GM12878 (cell line): ENCODE data around the gene LAMB4. TPM values are rescaled to one million over a fixed set of nuclear protein-coding genes. Genes with fewer than 3 reads are reported as not detected.

Source experiments
- ATAC-seq: fragments of 200-7000 bp; cut with Tn5 transposase; 3 replicates; pipeline ENCODE4 v1.9.1; 2020; ENCODE audit warnings: mild to moderate bottlenecking, moderate library complexity
- BruUV-seq: library from RNA; stranded (reverse); fragments of 400-500 nt; replicated peaks from 2 replicates; lab custom pipeline; 2021; lab: Mats Ljungman, UMichigan
- CTCF ChIA-PET: fragments of 300-600 bp; sonication (Branson Sonifier 250); formaldehyde crosslinking; extraction: SDS; loops from one replicate; lab custom pipeline; 2021; ENCODE audit warnings: inconsistent platforms; lab: Yijun Ruan, JAX
- POLR2A ChIA-PET: fragments of 350-600 bp; formaldehyde crosslinking; extraction: SDS; loops from one replicate; lab custom pipeline; 2021; ENCODE audit warnings: inconsistent platforms; lab: Charles Lee
- RAD21 ChIA-PET: fragments of 300-600 bp; sonication (Branson Sonifier 250); formaldehyde crosslinking; loops from one replicate; lab custom pipeline; 2023; ENCODE audit warnings: antibody characterized with exemption; ENCODE audit not compliant: unreplicated experiment; lab: Charles Lee
- SMC1A ChIA-PET: fragments of 300-600 bp; sonication (Branson Sonifier 250); formaldehyde crosslinking; loops from one replicate; lab custom pipeline; 2023; ENCODE audit not compliant: unreplicated experiment, uncharacterized antibody; lab: Charles Lee
- DNase-seq: peaks from one replicate; pipeline ENCODE4 v3.0.0-alpha.2; 2011; ENCODE audit warnings: low read depth, low spot score
- FAIRE-seq: peaks from 3 replicates; lab custom pipeline; 2011; peaks lifted over from hg19 to GRCh38; lab: Jason Lieb, UNC
- H2AFZ ChIP-seq: 2 replicates; pipeline ENCODE4 v1.6.0; 2011; ENCODE audit warnings: low read depth, low read length, control low read depth; ENCODE audit not compliant: control insufficient read depth
- H3K27ac ChIP-seq: 2 replicates; pipeline ENCODE4 v1.5.1; 2011; ENCODE audit warnings: control low read depth; ENCODE audit not compliant: control insufficient read depth, insufficient read depth
- H3K27me3 ChIP-seq, 2 experiments: replicated peaks in 1 of 2; 2 replicates each; pipeline versions ENCODE4 v1.6.0 to v1.6.1; 2011; ENCODE audit warnings: low read length in 1 of 2; ENCODE audit not compliant: control insufficient read depth in 2 of 2, insufficient read depth in 2 of 2
- H3K36me3 ChIP-seq, 2 experiments: 2 replicates each; pipeline ENCODE4 v1.5.1; 2011; ENCODE audit warnings: low read length in 1 of 2; ENCODE audit not compliant: control insufficient read depth in 2 of 2, insufficient read depth in 2 of 2
- H3K4me1 ChIP-seq: 2 replicates; pipeline ENCODE4 v1.6.1; 2011; ENCODE audit warnings: mild to moderate bottlenecking, low read length, moderate library complexity, mixed read lengths; ENCODE audit not compliant: control insufficient read depth, insufficient read depth
- H3K4me2 ChIP-seq: 2 replicates; pipeline ENCODE4 v1.6.0; 2011; ENCODE audit warnings: control low read depth; ENCODE audit not compliant: control insufficient read depth, insufficient read depth
- H3K4me3 ChIP-seq: fragments of 200-600 bp; sonication (generic); 2 replicates; pipeline ENCODE4 v1.5.1; 2016
- H3K79me2 ChIP-seq: 2 replicates; pipeline ENCODE4 v1.6.0; 2011; ENCODE audit warnings: low read length; ENCODE audit not compliant: control insufficient read depth, insufficient read depth
- H3K9ac ChIP-seq: 2 replicates; pipeline ENCODE4 v1.8.0; 2011; ENCODE audit warnings: low read length, control low read depth, mixed read lengths; ENCODE audit not compliant: control insufficient read depth, insufficient read depth
- H3K9me3 ChIP-seq: replicated peaks from 3 replicates; pipeline ENCODE4 v1.5.1; 2011; ENCODE audit warnings: mild to moderate bottlenecking, low read length; ENCODE audit not compliant: control insufficient read depth, insufficient read depth
- H4K20me1 ChIP-seq: 2 replicates; pipeline ENCODE4 v1.6.0; 2011; ENCODE audit not compliant: control insufficient read depth, insufficient read depth
- EZH2 ChIP-seq: IDR thresholded peaks from 2 replicates; pipeline ENCODE4 v1.6.1; 2012; ENCODE audit warnings: low read depth, mild to moderate bottlenecking, control low read depth, inconsistent platforms, low read length, borderline replicate concordance; ENCODE audit not compliant: control insufficient read depth
- JUND ChIP-seq: IDR thresholded peaks from 2 replicates; pipeline ENCODE4 v1.6.1; 2012; ENCODE audit warnings: low read depth, mild to moderate bottlenecking, low read length, improper control_type of control experiment, moderate library complexity
- STAT1 ChIP-seq: fragments of 450-650 bp; conservative IDR thresholded peaks from 2 replicates; pipeline ENCODE4 v1.6.1; 2014; ENCODE audit warnings: antibody characterized with exemption, mild to moderate bottlenecking
- ZNF592 ChIP-seq: fragments of 450-650 bp; IDR thresholded peaks from 2 replicates; pipeline ENCODE4 v1.6.1; 2017; ENCODE audit warnings: mild to moderate bottlenecking, moderate library complexity
- WGBS: methylation state at CpG from one replicate; pipeline ENCODE4 v1.1.6; 2016; ENCODE audit warnings: low lambda C conversion rate; ENCODE audit not compliant: insufficient replicate concordance, insufficient coverage; ENCODE audit errors: missing lambda C conversion rate; 5-methylcytosine and 5-hydroxymethylcytosine counted together
- in situ Hi-C: fragments of 300-500 bp; cut with MboI; formaldehyde crosslinking; loops from 9 replicates; pipeline ENCODE4 v1.14.3; 2018; ENCODE audit warnings: mixed read lengths
- intact Hi-C: fragments of 100-400 bp; cut with micrococcal nuclease; formaldehyde crosslinking; loops from one replicate; pipeline ENCODE4 v1.14.2; 2022; ENCODE audit not compliant: unreplicated experiment
- polyA plus RNA-seq, 11 experiments: library from polyadenylated mRNA; depleted of rRNA in 4 of 11; unstranded in 6 of 11; stranded (reverse) in 5 of 11; fragments of >200 nt; fragmentation: Nextera tagmentation in 4 of 11; fragmentation: Illumina TruSeq in 1 of 11; extraction: Ambion mirVana in 4 of 11; extraction: Trizol in 1 of 11; gene quantifications; 1 replicate in 1 of 11; 2 replicates in 10 of 11; pipeline versions ENCODE4 v1.2.1 to v1.2.3, GENCODE V29; 2011 to 2016; ENCODE audit warnings: inconsistent platforms in 2 of 11, missing spikeins in 2 of 11, low read depth in 1 of 11
- total RNA-seq, 4 experiments: library from RNA; depleted of rRNA in 3 of 4; stranded (reverse); fragments of >200 nt in 3 of 4; fragmentation: Illumina TruSeq in 1 of 4; extraction: Trizol in 1 of 4; gene quantifications; 2 replicates each; pipeline versions ENCODE4 v1.2.1 to v1.2.3, GENCODE V29; 2013 to 2021

LAMB4 gene
- total and polyA plus RNA-seq, 10 of the 15 experiments (the other 5 are each of a cell fraction or from before 2014, with no cell fraction given): 0.04 to 0.06 TPM; not detected in 8

DNA sequence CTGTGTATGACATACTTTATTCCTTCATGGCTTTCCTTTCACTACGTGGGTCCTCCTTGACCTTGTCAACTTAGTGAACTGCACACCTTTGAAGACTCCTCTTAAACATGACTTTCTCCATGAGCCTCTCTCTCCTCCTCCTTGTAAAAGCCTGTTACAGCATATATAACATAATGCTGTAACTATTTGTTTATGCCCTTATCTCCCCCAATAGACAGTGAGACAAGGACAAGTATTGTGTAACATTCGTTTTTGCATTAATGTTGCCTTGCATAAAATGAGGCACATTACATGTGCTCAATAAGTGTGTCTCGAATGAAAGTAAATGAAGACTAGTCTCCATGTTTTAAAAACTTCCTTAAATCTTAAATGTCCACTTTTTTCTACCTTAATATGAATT is 122.9 kb downstream of the LAMB4 start (continued):
- TF ChIP-seq ZNF592: no peak
- no peak for TF ChIP-seq STAT1

- no peak for FAIRE-seq
- peaks cover 14 to 19% of the 10 kb centered on the region in 2 experiments for H3K27me3 ChIP-seq
- no peaks in the 10 kb centered on the region; the same call in 1 of the 2 replicates for H4K20me1 ChIP-seq
- H3K9ac ChIP-seq: no peak overlapping the region
- SMC1A ChIA-PET: interaction anchor here (0.6 to 1.6 kb wide), 2 partner anchors 10 to 231 kb away, joined by 3 to 4 read pairs; no protein-coding TSS in a partner anchor
- intact Hi-C loops (no loop called here), in situ Hi-C loops (no loop called here)
- POLR2A ChIA-PET: interaction anchor here (0.6 to 1.7 kb wide), 2 partner anchors 31 to 586 kb away, joined by 3 read pairs; no protein-coding TSS in a partner anchor
- H3K79me2 ChIP-seq: no peaks in the 10 kb centered on the region
- WGBS: 19% methylated on average over 13 of the region's 13 CpGs
- TF ChIP-seq JUND: no peak
- TF ChIP-seq EZH2: 0 out of 2 replicates have a peak, but pooled peaks have one; percentile 29
- no peak for TF ChIP-seq ZNF592
- no peak overlapping the region for H3K27ac ChIP-seq
- no peak for ATAC-seq
- no peaks in the 10 kb centered on the region for H3K4me1 ChIP-seq
- no peaks in the 10 kb centered on the region for H3K36me3 ChIP-seq
- no TSS peak for BruUV-seq
- H3K4me2 ChIP-seq: no peak overlapping the region
- no peak for DNase-seq
- H3K9me3 ChIP-seq: no peaks in the 10 kb centered on the region
- CTCF ChIA-PET: interaction anchor here (0.6 to 1.4 kb wide), 2 partner anchors 10 to 314 kb away, joined by 3 read pairs; no protein-coding TSS in a partner anchor
- H2AFZ ChIP-seq: no peak overlapping the region
- no peak overlapping the region for H3K4me3 ChIP-seq
- RAD21 ChIA-PET: no interaction called here
Measured at GRCh38 chr7:108004220-108005142, 125.7 kb downstream of the LAMB4 start.
